ENCODE measurements around the gene JADE1. TPM values are rescaled to one million over a fixed set of nuclear protein-coding genes. Genes with fewer than 3 reads are reported as not detected.
A peak's percentile ranks its signal among the peaks of the same experiment; 100 is the strongest.

Gene JADE1
- total RNA-seq, 2 donors from 2014 or later, result 8.3 to 9.6 TPM

GRCh38 chr4:128775477-128775876 is 34.0 kb upstream of the JADE1 start:
- H3K4me1 ChIP-seq, result no peaks in the 10 kb centered on the region
- intact Hi-C loops (cut with DNase I), result no loop called here
- H3K27ac ChIP-seq, result no peak overlapping the region
- H3K36me3 ChIP-seq, result no peaks in the 10 kb centered on the region
- TF ChIP-seq CTCF (IDR thresholded peaks at IDR 0.05), result no peak
- H3K9me3 ChIP-seq, result no peaks in the 10 kb centered on the region
- no peak for DNase-seq
- H3K4me3 ChIP-seq, result no peak overlapping the region
- no peaks in the 10 kb centered on the region for H3K27me3 ChIP-seq
- no peak overlapping the region for H3K9ac ChIP-seq (ENCODE audit: low read depth in 2 of 2, low read length in 2 of 2)

- TF ChIP-seq CTCF (IDR thresholded peaks at IDR 0.05), result no peak
- Histone ChIP-seq H3K36me3 (no peaks in the 10 kb centered on the region), H3K27ac (no peak overlapping the region), H3K4me1 (no peaks in the 10 kb centered on the region), H3K4me3 (no peak overlapping the region), H3K9ac (ENCODE audit: low read depth in 2 of 2, low read length in 2 of 2) (no peak overlapping the region), H3K27me3 (no peaks in the 10 kb centered on the region), H3K9me3 (no peaks in the 10 kb centered on the region)
- no peak for DNase-seq
- intact Hi-C loops (cut with DNase I), result no loop called here
These were observed 33.6 kb upstream of the JADE1 start for GRCh38 chr4:128775916-128776315.

- intact Hi-C loops (cut with DNase I), result no loop called here
- Histone ChIP-seq H3K9me3 (no peaks in the 10 kb centered on the region), H3K27me3 (no peaks in the 10 kb centered on the region), H3K9ac (ENCODE audit: low read depth in 2 of 2, low read length in 2 of 2) (no peak overlapping the region), H3K27ac (no peak overlapping the region), H3K4me1 (no peaks in the 10 kb centered on the region), H3K36me3 (no peaks in the 10 kb centered on the region), H3K4me3 (no peak overlapping the region)
- no peak for TF ChIP-seq CTCF (IDR thresholded peaks at IDR 0.05)
- DNase-seq, result peak; percentile 35
These were observed 32.7 kb upstream of the JADE1 start for GRCh38 chr4:128776794-128777216.

GRCh38 chr4:128780688-128781087 is 28.8 kb upstream of the JADE1 start:
- Histone ChIP-seq H3K27ac (no peak overlapping the region), H3K9me3 (no peaks in the 10 kb centered on the region), H3K27me3 (no peaks in the 10 kb centered on the region), H3K9ac (ENCODE audit: low read depth in 2 of 2, low read length in 2 of 2) (no peak overlapping the region), H3K4me3 (no peak overlapping the region), H3K4me1 (no peaks in the 10 kb centered on the region), H3K36me3 (no peaks in the 10 kb centered on the region)
- intact Hi-C loops (cut with DNase I), result loop anchor here (5.0 kb wide), 1 partner anchor 82 kb away; no protein-coding TSS in a partner anchor
- no peak for TF ChIP-seq CTCF (IDR thresholded peaks at IDR 0.05)
- no peak for DNase-seq

- no peak overlapping the region for H3K27ac ChIP-seq
- peak; percentile 32 for DNase-seq
- intact Hi-C loops (cut with DNase I), result loop anchor here (5.0 kb wide), 1 partner anchor 80 kb away; no protein-coding TSS in a partner anchor
These were observed 27.3 kb upstream of the JADE1 start for GRCh38 chr4:128782076-128782715.

More at GRCh38 chr4:128782076-128782715, 27.3 kb upstream of the JADE1 start:
- peak; percentile 27 for TF ChIP-seq CTCF (IDR thresholded peaks at IDR 0.05)
- Histone ChIP-seq H3K9ac (ENCODE audit: low read depth in 2 of 2, low read length in 2 of 2) (no peak overlapping the region), H3K4me1 (no peaks in the 10 kb centered on the region), H3K4me3 (no peak overlapping the region), H3K27me3 (no peaks in the 10 kb centered on the region), H3K9me3 (no peaks in the 10 kb centered on the region), H3K36me3 (no peaks in the 10 kb centered on the region)

Data from colonic mucosa (tissue), 4 donors.